GM23338 (cell line): ENCODE data around the gene TAF8. TPM values are rescaled to one million over a fixed set of nuclear protein-coding genes. Genes with fewer than 3 reads are reported as not detected.

ENCODE experiments used
- ATAC-seq: fragments of 200-7000 bp; cut with Tn5 transposase; 3 replicates; pipeline ENCODE4 v1.9.1; 2020
- DNase-seq: peaks from one replicate; pipeline ENCODE4 v3.0.0-alpha.2; 2015; ENCODE audit warnings: low spot score
- H2AFZ ChIP-seq: fragments of 200-600 bp; sonication (generic); 2 replicates; pipeline ENCODE4 v1.8.0; 2016; ENCODE audit warnings: antibody characterized with exemption, mild to moderate bottlenecking, moderate library complexity
- H3F3A ChIP-seq: fragments of 200-600 bp; sonication (generic); replicated peaks from 2 replicates; pipeline ENCODE4 v1.8.0; 2017; ENCODE audit warnings: antibody characterized with exemption, mixed run types, low read depth
- H3K27ac ChIP-seq: fragments of 200-600 bp; sonication (generic); 2 replicates; pipeline ENCODE4 v1.6.1; 2016; ENCODE audit warnings: low read depth
- H3K27me3 ChIP-seq: fragments of 200-600 bp; sonication (generic); 2 replicates; pipeline ENCODE4 v1.8.0; 2016; ENCODE audit warnings: mild to moderate bottlenecking, mixed run types, moderate library complexity; ENCODE audit not compliant: insufficient read depth
- H3K36me3 ChIP-seq: fragments of 200-600 bp; sonication (generic); 2 replicates; pipeline ENCODE4 v1.8.0; 2016; ENCODE audit warnings: mild to moderate bottlenecking; ENCODE audit not compliant: insufficient read depth
- H3K4me1 ChIP-seq: fragments of 200-600 bp; sonication (generic); 2 replicates; pipeline ENCODE4 v1.8.0; 2016; ENCODE audit warnings: mild to moderate bottlenecking, moderate library complexity; ENCODE audit not compliant: insufficient read depth
- H3K4me2 ChIP-seq: fragments of 200-600 bp; sonication (generic); 2 replicates; pipeline ENCODE4 v1.7.1; 2017; ENCODE audit warnings: mixed run types
- H3K4me3 ChIP-seq: fragments of 200-600 bp; sonication (generic); 2 replicates; pipeline ENCODE4 v1.6.1; 2016; ENCODE audit warnings: mixed run types
- H3K79me2 ChIP-seq: fragments of 200-600 bp; sonication (generic); replicated peaks from 2 replicates; pipeline ENCODE4 v1.8.0; 2017; ENCODE audit warnings: mild to moderate bottlenecking; ENCODE audit not compliant: insufficient read depth
- H3K9me2 ChIP-seq: fragments of 200-600 bp; sonication (generic); 2 replicates; pipeline ENCODE4 v1.8.0; 2017; ENCODE audit not compliant: insufficient read depth
- H4K20me1 ChIP-seq: fragments of 200-600 bp; sonication (generic); replicated peaks from 2 replicates; pipeline ENCODE4 v1.8.0; 2017; ENCODE audit warnings: mild to moderate bottlenecking; ENCODE audit not compliant: insufficient read depth
- H3K27ac Mint-ChIP-seq: 2 replicates; pipeline ENCODE4 v1.8.0; 2020; ENCODE audit warnings: inconsistent platforms, mild to moderate bottlenecking, moderate library complexity, mixed read lengths
- H3K27me3 Mint-ChIP-seq: 3 replicates; pipeline ENCODE4 v1.8.0; 2022; ENCODE audit warnings: low read depth, mild to moderate bottlenecking, moderate library complexity, mixed read lengths, inconsistent platforms; ENCODE audit not compliant: insufficient read depth, poor library complexity
- H3K36me3 Mint-ChIP-seq: 3 replicates; pipeline ENCODE4 v1.8.0; 2021; ENCODE audit warnings: low read depth, mild to moderate bottlenecking, inconsistent platforms, moderate library complexity, mixed read lengths
- H3K4me1 Mint-ChIP-seq: 3 replicates; pipeline ENCODE4 v1.8.0; 2020; ENCODE audit warnings: mild to moderate bottlenecking, inconsistent platforms, mixed read lengths
- H3K4me3 Mint-ChIP-seq: 3 replicates; pipeline ENCODE4 v1.8.0; 2021; ENCODE audit warnings: moderate library complexity, mild to moderate bottlenecking, inconsistent platforms, mixed read lengths
- H3K9me3 Mint-ChIP-seq: 3 replicates; pipeline ENCODE4 v1.8.0; 2020; ENCODE audit warnings: moderate library complexity, mild to moderate bottlenecking, inconsistent platforms, mixed read lengths
- CTCF ChIP-seq, 2 experiments: fragments of 200-600 bp in 1 of 2; sonication (generic) in 1 of 2; conservative IDR thresholded peaks; 2 replicates each; pipeline versions ENCODE4 v1.5.1 to v1.6.1; 2016 to 2017; ENCODE audit warnings: antibody characterized with exemption in 2 of 2, low read depth in 2 of 2, mild to moderate bottlenecking in 2 of 2, moderate library complexity in 1 of 2
- NANOG ChIP-seq: IDR thresholded peaks from 2 replicates; pipeline ENCODE4 v1.6.1; 2016; ENCODE audit warnings: antibody characterized with exemption, borderline replicate concordance
- POLR2AphosphoS5 ChIP-seq: IDR thresholded peaks from 2 replicates; pipeline ENCODE4 v1.6.1; 2016; ENCODE audit warnings: antibody characterized with exemption, low read depth
- REST ChIP-seq: IDR thresholded peaks from one replicate; pipeline ENCODE4 v1.6.1; 2018; ENCODE audit warnings: antibody characterized with exemption; ENCODE audit not compliant: unreplicated experiment
- STAT1 ChIP-seq: IDR thresholded peaks from one replicate; pipeline ENCODE4 v1.6.1; 2016; ENCODE audit warnings: antibody characterized with exemption; ENCODE audit not compliant: unreplicated experiment
- ZNF114 ChIP-seq: fragments of 250-450 bp; sonication (Bioruptor Pico); IDR thresholded peaks from 2 replicates; pipeline ENCODE4 v1.5.0; 2020; ENCODE audit warnings: mild to moderate bottlenecking, moderate library complexity
- ZNF331 ChIP-seq: fragments of 250-450 bp; sonication (Bioruptor Pico); IDR thresholded peaks from 2 replicates; pipeline ENCODE4 v1.5.0; 2020; ENCODE audit warnings: low read depth, mild to moderate bottlenecking, moderate library complexity
- ZNF462 ChIP-seq: fragments of 250-450 bp; sonication (Bioruptor Pico); IDR thresholded peaks from 2 replicates; pipeline ENCODE4 v1.5.0; 2020; ENCODE audit warnings: mild to moderate bottlenecking, moderate library complexity
- polyA plus RNA-seq: library from polyadenylated mRNA; unstranded; fragments of >200 nt; fragmentation: Nextera tagmentation; extraction: Ambion mirVana; gene quantifications from 2 replicates; pipeline ENCODE4 v1.2.1, GENCODE V29; 2016
- total RNA-seq: library from RNA; depleted of rRNA; stranded (reverse); fragments of >200 nt; shearing (Covaris generic); gene quantifications from 2 replicates; pipeline ENCODE4 v1.2.3, GENCODE V29; 2014

TAF8 gene
- total and polyA plus RNA-seq, 2 experiments from 2014 or later, result 18.7 to 30.6 TPM

- TF ChIP-seq NANOG (no peak), STAT1 (no peak), CTCF (conservative IDR thresholded peaks at IDR 0.05; ENCODE audit: low read depth in 2 of 2) (no peak)
- Histone ChIP-seq H4K20me1 (no peaks in the 10 kb centered on the region), H3K4me2 (no peak overlapping the region), H3K27ac (no peak overlapping the region), H3K9me2 (no peaks in the 10 kb centered on the region), H2AFZ (no peak overlapping the region), H3K4me1 (peaks cover 9% of the 10 kb centered on the region; the same call in 1 of the 2 replicates), H3F3A (no peaks in the 10 kb centered on the region), H3K36me3 (no peaks in the 10 kb centered on the region), H3K79me2 (no peaks in the 10 kb centered on the region), H3K27me3 (no peaks in the 10 kb centered on the region), H3K4me3 (no peak overlapping the region)
- Mint-ChIP-seq H3K36me3 (no peaks in the 10 kb centered on the region), H3K27me3 (peaks cover 2% of the 10 kb centered on the region), H3K4me3 (no peak overlapping the region), H3K4me1 (peaks cover 17% of the 10 kb centered on the region), H3K9me3 (no peaks in the 10 kb centered on the region), H3K27ac (no peak overlapping the region)
- ATAC-seq (no peak), DNase-seq (no peak)
These were observed 21.9 kb upstream of the TAF8 start for GRCh38 chr6:42028234-42029061.

GRCh38 chr6:42029062-42029685 lies 21.1 kb upstream of the TAF8 start:
- Mint-ChIP-seq H3K9me3 (no peaks in the 10 kb centered on the region), H3K27ac (no peak overlapping the region), H3K27me3 (peaks cover 2% of the 10 kb centered on the region), H3K4me1 (peaks cover 17% of the 10 kb centered on the region), H3K4me3 (no peak overlapping the region), H3K36me3 (no peaks in the 10 kb centered on the region)
- DNase-seq (no peak), ATAC-seq (no peak)
- H3K4me3 ChIP-seq, result no peak overlapping the region
- H3F3A ChIP-seq, result no peaks in the 10 kb centered on the region
- H3K36me3 ChIP-seq, result no peaks in the 10 kb centered on the region
- no peaks in the 10 kb centered on the region for H4K20me1 ChIP-seq
- no peak overlapping the region for H3K27ac ChIP-seq
- no peaks in the 10 kb centered on the region for H3K27me3 ChIP-seq
- no peaks in the 10 kb centered on the region for H3K79me2 ChIP-seq
- no peak for TF ChIP-seq ZNF331 (CRISPR knock-in tag)
- no peak for TF ChIP-seq POLR2AphosphoS5
- TF ChIP-seq ZNF114 (CRISPR knock-in tag), result no peak
- TF ChIP-seq ZNF462 (CRISPR knock-in tag), result no peak
- no peak for TF ChIP-seq REST
- TF ChIP-seq NANOG, result no peak
- H2AFZ ChIP-seq, result no peak overlapping the region
- H3K9me2 ChIP-seq, result no peaks in the 10 kb centered on the region
- no peak overlapping the region for H3K4me2 ChIP-seq
- H3K4me1 ChIP-seq, result peaks cover 9% of the 10 kb centered on the region; the same call in 1 of the 2 replicates
